ENCODE data around the gene SYF2. TPM values are rescaled to one million over a fixed set of nuclear protein-coding genes. Genes with fewer than 3 reads are reported as not detected.

Gene SYF2
- total RNA-seq, 2 experiments from 2014 or later = 29.9 to 36.5 TPM

DNA sequence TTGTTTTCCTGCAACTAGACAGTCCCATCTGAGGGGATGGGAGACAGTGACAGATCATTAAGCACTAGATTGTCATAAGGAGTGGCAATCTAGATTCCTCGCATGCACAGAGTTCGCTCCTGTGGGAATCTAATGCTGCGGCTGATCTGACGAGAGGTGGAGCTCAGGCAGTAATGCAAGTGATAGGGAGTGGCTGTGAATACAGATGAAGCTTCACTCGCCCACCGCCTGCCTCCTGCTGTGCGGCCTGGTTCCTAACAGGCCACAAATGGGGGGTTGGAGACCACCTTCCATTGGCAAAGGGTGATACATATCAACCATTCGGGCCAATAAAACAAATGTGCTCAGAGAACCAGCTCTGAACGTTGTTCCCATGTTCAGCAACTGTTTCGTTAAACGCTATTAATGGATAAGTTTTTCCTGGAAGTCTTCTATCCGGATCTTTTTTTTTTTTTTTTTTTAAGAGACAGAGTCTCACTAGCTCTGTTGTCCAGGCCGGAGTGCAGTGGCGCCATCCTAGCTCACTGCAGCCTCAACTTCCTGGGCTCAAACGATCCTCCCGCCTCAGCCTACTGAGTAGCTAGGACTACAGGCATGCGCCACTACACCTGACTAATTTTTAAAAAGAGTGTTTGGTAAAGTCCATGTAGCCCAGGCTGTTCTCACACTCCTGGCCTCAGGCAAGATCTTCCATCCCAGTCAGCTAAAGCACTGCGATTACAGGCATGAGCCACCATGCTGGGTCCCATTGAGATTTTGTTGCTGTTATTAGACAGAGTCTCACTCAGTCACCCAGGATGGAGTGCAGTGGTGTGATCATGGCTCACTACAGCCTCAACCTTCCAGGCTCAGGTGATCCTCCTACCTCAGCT lies 23.6 kb upstream of the SYF2 start:
- no peak overlapping the region for H3K4me2 ChIP-seq (ENCODE audit: low read length)
- no peak for TF ChIP-seq EZH2phosphoT487 (IDR thresholded peaks at IDR 0.05; ENCODE audit: borderline replicate concordance, low read depth, low read length)
- TF ChIP-seq, protein P1, sequence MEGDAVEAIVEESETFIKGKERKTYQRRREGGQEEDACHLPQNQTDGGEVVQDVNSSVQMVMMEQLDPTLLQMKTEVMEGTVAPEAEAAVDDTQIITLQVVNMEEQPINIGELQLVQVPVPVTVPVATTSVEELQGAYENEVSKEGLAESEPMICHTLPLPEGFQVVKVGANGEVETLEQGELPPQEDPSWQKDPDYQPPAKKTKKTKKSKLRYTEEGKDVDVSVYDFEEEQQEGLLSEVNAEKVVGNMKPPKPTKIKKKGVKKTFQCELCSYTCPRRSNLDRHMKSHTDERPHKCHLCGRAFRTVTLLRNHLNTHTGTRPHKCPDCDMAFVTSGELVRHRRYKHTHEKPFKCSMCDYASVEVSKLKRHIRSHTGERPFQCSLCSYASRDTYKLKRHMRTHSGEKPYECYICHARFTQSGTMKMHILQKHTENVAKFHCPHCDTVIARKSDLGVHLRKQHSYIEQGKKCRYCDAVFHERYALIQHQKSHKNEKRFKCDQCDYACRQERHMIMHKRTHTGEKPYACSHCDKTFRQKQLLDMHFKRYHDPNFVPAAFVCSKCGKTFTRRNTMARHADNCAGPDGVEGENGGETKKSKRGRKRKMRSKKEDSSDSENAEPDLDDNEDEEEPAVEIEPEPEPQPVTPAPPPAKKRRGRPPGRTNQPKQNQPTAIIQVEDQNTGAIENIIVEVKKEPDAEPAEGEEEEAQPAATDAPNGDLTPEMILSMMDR (conservative IDR thresholded peaks at IDR 0.05; ENCODE audit: low read length) = no peak
- H2AFZ ChIP-seq (ENCODE audit: low read length) = no peak overlapping the region
- no peak for DNase-seq (ENCODE audit: low spot score)
- peaks cover 7% of the 10 kb centered on the region for H3K4me1 ChIP-seq (ENCODE audit: insufficient read depth, low read length, poor library complexity, severe bottlenecking)
- intact Hi-C loops (cut with micrococcal nuclease; ENCODE audit: unreplicated experiment) = no loop called here
- H3K79me2 ChIP-seq (ENCODE audit: insufficient read depth, low read depth, low read length) = no peaks in the 10 kb centered on the region
- no peaks in the 10 kb centered on the region for H3K9me2 ChIP-seq (ENCODE audit: insufficient read depth, low read length)
- no peaks in the 10 kb centered on the region for H3K9me3 ChIP-seq (ENCODE audit: low read length)
- ChIA-PET CTCF (ENCODE audit: unreplicated experiment) (interaction anchor here (1.0 kb wide), 1 partner anchor 8 kb away, joined by 3 read pairs; the partner anchor contains the start of gene RSRP1), POLR2A (interaction anchor here (0.6 to 1.0 kb wide), 2 partner anchors 16 to 21 kb away, joined by 4 read pairs; no protein-coding TSS in a partner anchor)
- no TSS peak for BruUV-seq (replicated peaks)
- no peak overlapping the region for H3K27ac ChIP-seq (ENCODE audit: low read depth, low read length, poor library complexity, severe bottlenecking)
- no peak overlapping the region for H3K4me3 ChIP-seq (ENCODE audit: low read depth, low read length, poor library complexity, severe bottlenecking)
- no peaks in the 10 kb centered on the region for H3K36me3 ChIP-seq (ENCODE audit: insufficient read depth, low read length)
- H4K20me1 ChIP-seq (ENCODE audit: insufficient read depth, low read length) = 0 out of 2 replicates have a peak, but pooled peaks cover 4% of the 10 kb centered on the region

DNA sequence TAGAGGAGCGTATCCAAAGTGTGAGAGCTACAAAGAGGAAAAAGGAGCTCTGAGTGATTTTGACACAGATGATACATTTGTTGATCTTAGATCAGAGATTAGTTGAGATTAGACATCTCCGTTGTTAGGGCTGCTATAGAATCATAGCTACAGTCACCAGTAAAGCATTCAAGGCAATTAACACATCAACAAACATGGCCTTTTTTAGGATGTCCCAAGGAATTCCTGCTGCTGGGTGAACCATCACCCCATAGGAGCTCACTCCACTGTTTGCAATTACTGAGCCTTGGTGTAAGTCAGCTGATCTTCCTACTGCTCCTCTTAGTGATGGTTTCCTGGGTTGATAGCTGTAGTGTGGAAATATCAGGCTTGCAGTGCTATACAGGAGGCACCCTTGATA lies 21.6 kb upstream of the SYF2 start:
- no peaks in the 10 kb centered on the region for H3K79me2 ChIP-seq (ENCODE audit: insufficient read depth, low read depth, low read length)
- H3K36me3 ChIP-seq (ENCODE audit: insufficient read depth, low read length) = no peaks in the 10 kb centered on the region
- no peaks in the 10 kb centered on the region for H3K9me3 ChIP-seq (ENCODE audit: low read length)
- ChIA-PET POLR2A (interaction anchor here (0.6 kb wide), 1 partner anchor 9 kb away, joined by 3 read pairs; no protein-coding TSS in a partner anchor), CTCF (ENCODE audit: unreplicated experiment) (no interaction called here)
- no peaks in the 10 kb centered on the region for H3K9me2 ChIP-seq (ENCODE audit: insufficient read depth, low read length)
- no peak overlapping the region for H2AFZ ChIP-seq (ENCODE audit: low read length)
- H3K4me2 ChIP-seq (ENCODE audit: low read length) = no peak overlapping the region
- H3K27ac ChIP-seq (ENCODE audit: low read depth, low read length, poor library complexity, severe bottlenecking) = no peak overlapping the region
- no peak overlapping the region for H3K4me3 ChIP-seq (ENCODE audit: low read depth, low read length, poor library complexity, severe bottlenecking)
- no peak for TF ChIP-seq EZH2phosphoT487 (IDR thresholded peaks at IDR 0.05; ENCODE audit: borderline replicate concordance, low read depth, low read length)
- TF ChIP-seq, protein P1 (conservative IDR thresholded peaks at IDR 0.05; ENCODE audit: low read length) = no peak
- BruUV-seq (replicated peaks) = no TSS peak
- intact Hi-C loops (cut with micrococcal nuclease; ENCODE audit: unreplicated experiment) = no loop called here
- no peaks in the 10 kb centered on the region for H3K4me1 ChIP-seq (ENCODE audit: insufficient read depth, low read length, poor library complexity, severe bottlenecking)
- DNase-seq (ENCODE audit: low spot score) = no peak
- 0 out of 2 replicates have a peak, but pooled peaks cover 4% of the 10 kb centered on the region for H4K20me1 ChIP-seq (ENCODE audit: insufficient read depth, low read length)
